HG02623 (cell line): ENCODE results near the gene TNFAIP1.

Experiments used
- ATAC-seq: cut with Tn5 transposase; IDR thresholded peaks from one replicate; pipeline ENCODE4 v1.9.1; 2021; ENCODE audit warnings: moderate library complexity; ENCODE audit not compliant: unreplicated experiment

The TNFAIP1 gene

DNA sequence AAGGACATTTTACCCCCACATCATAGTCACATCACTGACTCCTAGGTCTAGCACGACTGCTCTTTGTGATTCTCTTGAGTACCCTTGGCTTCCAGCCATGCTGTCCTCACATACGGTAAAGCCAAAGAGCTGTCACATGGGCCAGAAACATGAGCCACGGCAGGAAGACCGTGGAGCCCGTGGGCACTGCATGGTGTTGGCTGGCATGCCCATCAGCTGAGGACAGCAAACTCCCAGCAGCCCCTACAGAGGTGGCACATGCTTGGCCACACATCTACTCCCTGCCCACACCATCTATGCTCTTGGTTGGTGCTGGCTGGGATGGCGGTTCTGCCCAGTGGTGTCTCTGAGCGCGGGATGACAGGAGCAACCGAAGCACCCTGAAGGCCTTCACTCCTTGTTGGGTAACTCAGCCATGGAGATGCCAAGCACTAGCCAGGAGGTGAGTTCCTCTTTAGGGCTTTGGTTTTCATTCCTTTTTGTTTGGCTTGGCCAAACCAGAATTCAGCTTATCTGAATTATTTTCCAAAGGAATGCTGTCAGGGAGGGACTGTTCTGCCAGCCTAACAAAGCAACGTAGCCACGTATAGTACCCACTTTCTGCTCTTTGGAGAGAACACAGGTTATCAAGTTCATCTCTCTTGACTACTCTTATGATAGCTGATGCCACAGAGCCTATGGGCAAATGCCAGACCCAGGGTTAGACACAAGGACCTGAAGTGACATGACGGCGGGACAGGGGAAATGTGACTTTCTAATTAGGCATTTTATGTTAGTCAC lies 10.0 kb downstream of the TNFAIP1 start:
- no peak for ATAC-seq

- no peak for ATAC-seq
These were observed 10.6 kb downstream of the TNFAIP1 start for GRCh38 chr17:28346199-28346580.

DNA sequence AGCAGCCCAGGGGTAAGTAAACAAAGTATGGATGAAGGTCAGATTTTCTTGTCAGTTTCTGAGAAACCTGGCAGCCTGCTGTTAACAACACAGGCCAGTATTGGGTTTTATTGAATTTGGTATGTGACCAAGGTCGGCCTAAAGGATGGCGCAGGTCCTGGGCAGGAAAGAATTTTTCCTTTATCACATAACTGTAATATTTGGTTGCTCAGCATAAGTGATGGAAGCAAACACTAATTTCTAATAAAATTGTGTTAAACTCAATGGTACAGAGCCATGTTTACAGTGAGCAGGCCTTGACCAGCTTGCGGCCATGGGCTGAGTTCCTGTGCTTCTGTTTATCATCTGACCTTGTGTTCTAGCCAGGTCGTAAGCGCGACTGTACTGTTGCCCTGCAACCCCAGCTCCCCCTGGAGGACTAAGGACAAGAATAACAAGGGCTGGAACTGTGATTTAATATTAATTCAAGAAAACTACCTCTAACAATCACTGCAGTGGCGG lies 11.2 kb downstream of the TNFAIP1 start:
- ATAC-seq: no peak

- no peak for ATAC-seq
These were observed 11.8 kb downstream of the TNFAIP1 start for GRCh38 chr17:28347261-28347891.

- ATAC-seq: no peak
These were observed 13.4 kb downstream of the TNFAIP1 start for GRCh38 chr17:28348979-28349378.

DNA sequence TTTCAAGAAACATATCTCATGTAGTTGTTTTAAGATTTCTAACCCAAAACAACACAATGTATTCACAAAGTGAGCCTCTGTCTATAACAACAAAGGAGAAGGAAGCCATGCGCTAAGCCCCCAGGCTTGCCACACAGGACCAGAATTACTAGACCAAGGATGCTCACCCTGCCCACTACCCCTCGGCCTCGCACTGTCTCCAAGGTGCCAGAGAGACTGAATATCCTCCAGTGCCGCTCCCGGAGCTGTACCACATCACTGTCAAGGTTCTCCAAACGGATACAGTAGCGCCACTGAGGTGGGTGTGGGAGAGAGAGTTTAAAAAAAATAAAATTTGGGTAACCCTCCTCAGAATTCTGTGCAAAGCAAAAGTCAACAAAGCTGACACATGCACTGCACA lies 14.7 kb downstream of the TNFAIP1 start:
- no peak for ATAC-seq

GRCh38 chr17:28357061-28357900 lies 21.7 kb downstream of the TNFAIP1 start, which contains the start of gene POLDIP2:
Gene POLDIP2 (minus strand): TSS chr17:28357527. CDS start chr17:28357448, 79 bp downstream.
- ATAC-seq: peak; percentile 96

DNA sequence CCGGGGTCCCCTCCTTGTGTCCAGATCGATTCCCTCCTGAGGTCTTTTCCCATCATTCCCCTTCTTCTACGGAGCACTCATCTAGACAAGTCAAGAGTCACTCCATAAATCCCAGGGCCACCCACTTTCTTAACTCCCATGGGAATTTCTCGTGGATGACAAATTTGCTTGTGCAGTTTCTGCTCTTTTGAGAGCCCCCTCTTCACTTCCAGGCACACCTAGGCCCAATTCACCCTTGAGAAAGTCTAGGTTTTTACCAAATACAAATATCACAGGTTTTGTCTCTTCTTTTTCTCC lies 22.3 kb downstream of the TNFAIP1 start:
- no peak for ATAC-seq

GRCh38 chr17:28363186-28363585 lies 27.6 kb downstream of the TNFAIP1 start:
- no peak for ATAC-seq

- ATAC-seq: no peak
These were observed 28.5 kb downstream of the TNFAIP1 start for GRCh38 chr17:28363776-28364650.

DNA sequence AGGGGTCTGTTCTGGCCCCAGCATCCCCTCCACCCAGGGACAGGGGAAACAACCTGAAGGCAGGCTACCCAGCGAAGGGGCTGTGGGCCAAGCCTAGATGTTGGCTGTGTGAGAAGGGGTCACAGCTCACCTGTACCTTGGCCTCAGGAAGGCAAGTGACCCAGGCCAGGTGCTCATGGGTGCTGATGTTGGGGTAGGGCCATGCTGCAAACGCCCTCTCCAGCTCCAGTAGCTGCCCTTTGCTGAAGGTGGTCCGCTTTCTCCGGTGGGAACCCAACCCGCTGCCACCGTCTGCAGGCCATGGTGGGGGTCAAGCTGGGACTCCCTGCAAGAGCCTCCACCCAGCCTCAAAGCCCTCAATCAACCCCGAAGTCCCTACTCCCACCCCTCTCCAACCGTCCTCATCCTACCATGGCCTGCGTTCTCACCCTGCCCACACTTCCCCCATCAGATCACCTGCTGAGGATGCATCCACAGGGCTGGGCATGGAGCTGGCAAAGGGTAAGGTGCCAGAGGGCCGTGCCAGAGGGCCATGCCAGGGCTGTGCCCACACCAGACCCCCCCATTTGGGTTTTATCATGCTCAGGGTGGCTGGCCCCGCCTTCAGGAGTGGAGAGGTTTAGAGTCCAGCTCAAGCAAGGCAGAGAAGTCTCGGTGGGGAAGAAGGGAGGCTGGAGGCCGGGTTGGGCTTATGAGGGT lies 29.3 kb downstream of the TNFAIP1 start, which contains the start of gene SEBOX:
Gene SEBOX (minus strand): TSS at position 535 of the 699 bp plus-strand sequence. CDS start 48 bp downstream, at position 487.
- no peak for ATAC-seq

DNA sequence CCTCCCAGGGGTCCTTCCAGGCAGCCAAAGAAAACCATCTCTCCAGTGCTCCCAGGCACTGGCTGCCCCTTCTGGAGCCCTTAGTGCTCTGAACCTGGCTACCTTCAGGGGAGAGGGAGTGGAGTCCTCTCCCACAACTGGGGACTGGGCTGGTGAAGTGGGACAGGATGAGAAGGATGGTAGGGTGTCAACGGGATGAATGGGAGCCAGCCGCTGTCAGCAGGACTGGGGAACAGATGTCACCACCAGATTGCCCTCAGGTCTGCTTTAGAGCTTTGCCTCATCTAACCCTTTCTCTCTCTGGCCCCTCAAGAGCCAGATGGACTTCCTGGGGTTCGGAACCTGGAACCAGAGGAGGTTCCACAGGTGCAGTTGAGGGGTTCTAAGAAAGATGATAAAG lies 29.9 kb downstream of the TNFAIP1 start:
- ATAC-seq: no peak

- ATAC-seq: no peak
These were observed 31.0 kb downstream of the TNFAIP1 start for GRCh38 chr17:28366605-28367004.

DNA sequence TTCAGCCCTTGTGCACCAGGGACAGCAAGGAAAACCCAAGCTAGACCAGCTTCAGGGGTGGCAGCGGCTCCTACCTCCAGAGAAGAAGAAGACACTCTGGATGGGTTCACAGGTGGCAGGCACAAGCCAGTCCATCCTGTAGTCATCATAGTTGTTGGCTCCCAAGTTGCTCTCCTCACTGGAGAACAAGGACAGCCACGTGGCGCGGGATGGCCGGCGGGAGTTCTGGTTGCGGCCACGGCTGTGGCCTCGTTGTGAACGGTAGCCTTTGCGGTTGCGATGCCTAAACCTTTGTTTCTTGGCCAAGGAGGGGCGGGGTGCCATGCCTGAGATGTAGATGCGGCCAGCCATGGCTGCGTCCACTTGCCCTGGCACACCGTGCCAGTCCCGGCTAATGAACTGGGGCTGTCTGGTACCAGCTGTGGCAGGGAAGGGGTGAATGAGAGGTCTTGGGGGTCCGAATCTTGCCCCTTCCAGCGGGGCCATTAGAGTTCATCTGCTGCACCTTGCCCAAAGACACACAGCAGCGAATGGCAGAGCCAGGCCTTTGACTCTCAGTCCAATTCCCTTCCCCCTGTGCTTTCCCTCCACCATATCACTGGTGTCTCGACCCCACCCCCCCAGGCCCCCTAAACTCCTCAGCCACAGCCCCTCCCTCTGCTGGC lies 32.2 kb downstream of the TNFAIP1 start:
- ATAC-seq: no peak

DNA sequence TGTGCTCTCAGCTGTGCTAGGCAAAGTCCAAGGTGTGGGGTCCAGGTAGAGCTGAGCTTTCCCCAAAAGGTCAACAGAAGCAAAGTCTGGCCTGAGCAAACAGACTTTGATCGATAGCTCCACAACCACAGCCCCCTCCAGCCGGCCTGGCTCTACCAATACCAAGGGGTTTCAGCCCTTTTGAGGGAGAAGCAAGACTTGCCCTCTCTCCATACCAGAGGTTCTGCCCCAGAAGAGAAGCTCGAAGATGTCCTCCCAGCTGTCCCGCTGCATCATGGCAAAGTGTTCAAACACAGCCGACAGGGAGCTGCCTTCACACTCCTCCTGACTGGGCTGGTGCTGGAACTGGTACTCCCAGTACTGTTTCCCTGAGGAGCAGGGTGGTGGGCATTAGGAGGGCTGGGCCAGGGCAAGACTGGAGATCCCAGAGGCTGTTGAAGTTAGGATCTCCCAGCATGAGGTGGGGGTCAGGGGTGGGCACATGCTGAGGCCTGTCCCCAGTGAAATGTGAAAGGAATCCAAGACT lies 32.8 kb downstream of the TNFAIP1 start:
- no peak for ATAC-seq

- no peak for ATAC-seq
These were observed 33.5 kb downstream of the TNFAIP1 start for GRCh38 chr17:28368915-28369683.

- no peak for ATAC-seq
These were observed 34.1 kb downstream of the TNFAIP1 start for GRCh38 chr17:28369684-28370034.

- no peak for ATAC-seq
These were observed 34.6 kb downstream of the TNFAIP1 start, which contains the start of gene VTN for GRCh38 chr17:28370035-28370743. Gene VTN (minus strand): TSS chr17:28370307. CDS start chr17:28370203, 104 bp downstream.
